22Rv1 (cell line): ENCODE results near the gene TXLNB.

Experiments used
- H3K27ac ChIP-seq: fragments of 450-650 bp; 2 replicates; pipeline ENCODE4 v1.5.1; 2017
- ZFX ChIP-seq: fragments of 450-650 bp; IDR thresholded peaks from 2 replicates; pipeline ENCODE4 v1.6.1; 2017; ENCODE audit warnings: antibody characterized with exemption, borderline replicate concordance
- TF ChIP-seq, protein P1 (sequence below): fragments of 450-650 bp; IDR thresholded peaks from 2 replicates; pipeline ENCODE4 v1.5.1; 2017; ENCODE audit warnings: mild to moderate bottlenecking

TXLNB gene

GRCh38 chr6:139285590-139285989 lies 6.2 kb downstream of the TXLNB start:
- no peak for TF ChIP-seq ZFX
- TF ChIP-seq, protein P1, sequence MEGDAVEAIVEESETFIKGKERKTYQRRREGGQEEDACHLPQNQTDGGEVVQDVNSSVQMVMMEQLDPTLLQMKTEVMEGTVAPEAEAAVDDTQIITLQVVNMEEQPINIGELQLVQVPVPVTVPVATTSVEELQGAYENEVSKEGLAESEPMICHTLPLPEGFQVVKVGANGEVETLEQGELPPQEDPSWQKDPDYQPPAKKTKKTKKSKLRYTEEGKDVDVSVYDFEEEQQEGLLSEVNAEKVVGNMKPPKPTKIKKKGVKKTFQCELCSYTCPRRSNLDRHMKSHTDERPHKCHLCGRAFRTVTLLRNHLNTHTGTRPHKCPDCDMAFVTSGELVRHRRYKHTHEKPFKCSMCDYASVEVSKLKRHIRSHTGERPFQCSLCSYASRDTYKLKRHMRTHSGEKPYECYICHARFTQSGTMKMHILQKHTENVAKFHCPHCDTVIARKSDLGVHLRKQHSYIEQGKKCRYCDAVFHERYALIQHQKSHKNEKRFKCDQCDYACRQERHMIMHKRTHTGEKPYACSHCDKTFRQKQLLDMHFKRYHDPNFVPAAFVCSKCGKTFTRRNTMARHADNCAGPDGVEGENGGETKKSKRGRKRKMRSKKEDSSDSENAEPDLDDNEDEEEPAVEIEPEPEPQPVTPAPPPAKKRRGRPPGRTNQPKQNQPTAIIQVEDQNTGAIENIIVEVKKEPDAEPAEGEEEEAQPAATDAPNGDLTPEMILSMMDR, result no peak

GRCh38 chr6:139284789-139285188 lies 7.0 kb downstream of the TXLNB start:
- TF ChIP-seq, protein P1, result no peak
- no peak for TF ChIP-seq ZFX
- no peak overlapping the region for H3K27ac ChIP-seq

More at GRCh38 chr6:139285590-139285989, 6.2 kb downstream of the TXLNB start:
- H3K27ac ChIP-seq, result no peak overlapping the region

DNA sequence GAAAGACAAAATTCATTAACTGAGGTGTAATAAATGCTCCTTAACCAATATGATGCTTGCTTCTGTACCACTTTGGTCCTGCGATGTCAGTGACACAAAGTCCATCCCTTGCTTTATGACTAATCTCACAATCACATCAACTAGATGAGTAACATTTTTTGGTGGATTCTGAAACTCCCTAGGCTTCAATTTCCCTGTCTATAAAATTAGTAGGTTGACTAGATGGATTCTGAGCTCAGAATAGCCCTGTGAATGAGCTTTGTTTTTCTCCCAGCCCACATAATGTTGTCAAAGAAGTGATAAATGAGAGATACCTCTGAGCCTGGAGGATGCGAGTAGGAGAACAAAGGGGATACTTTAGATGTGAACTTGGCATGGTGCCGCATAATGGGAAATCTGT lies 9.1 kb downstream of the TXLNB start:
- TF ChIP-seq, protein P1, result no peak
- TF ChIP-seq ZFX, result no peak
- no peak overlapping the region for H3K27ac ChIP-seq

DNA sequence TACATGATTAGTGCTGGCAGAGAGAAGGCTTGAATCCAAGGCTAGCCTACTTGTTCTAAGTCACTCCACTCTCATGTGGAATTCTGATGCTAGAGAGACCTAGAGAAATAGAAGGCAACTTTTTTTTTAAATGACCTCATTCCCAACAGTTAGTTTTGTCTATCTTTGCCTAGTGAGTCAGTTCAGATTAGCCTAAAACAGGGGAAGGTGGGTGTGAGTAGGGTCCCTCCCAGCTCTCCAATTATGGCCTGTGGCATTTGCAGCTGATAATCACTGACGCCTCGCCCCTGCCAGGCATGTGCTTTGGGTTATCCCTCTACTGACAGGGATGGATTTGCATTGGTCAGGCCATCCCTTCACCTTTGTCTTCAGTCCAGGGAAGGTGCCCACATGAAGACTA lies 13.6 kb downstream of the TXLNB start:
- H3K27ac ChIP-seq, result no peak overlapping the region
- TF ChIP-seq, protein P1, result no peak
- no peak for TF ChIP-seq ZFX

- H3K27ac ChIP-seq, result no peak overlapping the region
- TF ChIP-seq ZFX, result no peak
- TF ChIP-seq, protein P1, result no peak
These were observed 14.2 kb downstream of the TXLNB start for GRCh38 chr6:139277587-139277986.

DNA sequence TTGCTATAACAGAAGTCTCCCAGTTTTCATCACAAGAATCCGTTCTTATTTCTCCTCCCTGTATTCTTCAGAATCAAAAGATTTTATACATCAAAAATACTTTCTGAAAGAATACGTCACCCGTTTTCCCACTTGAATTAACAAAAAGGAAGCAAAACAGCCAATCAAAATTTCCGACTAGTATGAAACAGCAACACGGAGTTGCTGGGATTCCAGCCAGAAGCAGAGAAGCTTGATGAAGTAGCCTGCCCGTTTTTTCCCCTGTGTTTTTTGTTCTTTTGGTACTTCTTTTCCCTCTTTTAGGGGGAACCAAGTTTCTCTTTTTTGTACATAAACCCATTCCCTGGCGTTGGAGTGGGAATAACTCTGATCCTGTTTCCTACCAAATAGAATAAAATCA lies 14.6 kb downstream of the TXLNB start:
- no peak for TF ChIP-seq ZFX
- TF ChIP-seq, protein P1, result no peak

GRCh38 chr6:139275279-139276055 lies 16.3 kb downstream of the TXLNB start:
- TF ChIP-seq, protein P1, result no peak
- no peak for TF ChIP-seq ZFX
- H3K27ac ChIP-seq, result no peak overlapping the region

More for the DNA sequence above, 14.6 kb downstream of the TXLNB start:
- no peak overlapping the region for H3K27ac ChIP-seq
